Measurements from ENCODE around the gene EIF5A. TPM values are rescaled to one million over a fixed set of nuclear protein-coding genes. Genes with fewer than 3 reads are reported as not detected.
A peak's percentile ranks its signal among the peaks of the same experiment; 100 is the strongest.

The EIF5A gene
- total and polyA plus RNA-seq, 9 of the 15 experiments (the other 6 are each of a cell fraction or from before 2014, with no cell fraction given), result 22.9 to 1,163 (median 772) TPM

GRCh38 chr17:7306911-7307685 lies at the start of gene EIF5A (continued):
- TF ChIP-seq E2F6 (IDR thresholded peaks at IDR 0.05; ENCODE audit: borderline replicate concordance in 1 of 2, extremely low read depth in 1 of 2, insufficient read depth in 1 of 2, insufficient read length in 1 of 2, low read depth in 1 of 2, low read length in 1 of 2, poor library complexity in 1 of 2, severe bottlenecking in 1 of 2) (peak in 1 of 2 experiments; percentile 14), RBM17 (IDR thresholded peaks at IDR 0.05; ENCODE audit: borderline replicate concordance, low read depth, low read length) (no peak), SAP30 (IDR thresholded peaks at IDR 0.05; ENCODE audit: borderline replicate concordance, insufficient read depth, low read depth, low read length, poor library complexity, severe bottlenecking) (peak; percentile 37), MAFF (IDR thresholded peaks at IDR 0.05; ENCODE audit: low read length) (no peak), STAT5A (IDR thresholded peaks at IDR 0.05; ENCODE audit: borderline replicate concordance, low read length) (no peak), RUNX1 (IDR thresholded peaks at IDR 0.05; ENCODE audit: low read depth) (no peak), NCOA6 (IDR thresholded peaks at IDR 0.05) (no peak), ZBTB12 (CRISPR knock-in tag; IDR thresholded peaks at IDR 0.05) (peak; percentile 35; the same call in 1 of the 2 replicates), ID3 (CRISPR knock-in tag; IDR thresholded peaks at IDR 0.05) (no peak), ID3 (tag; IDR thresholded peaks at IDR 0.05) (no peak), ZBTB2 (IDR thresholded peaks at IDR 0.05) (peak; percentile 99), ZFX (CRISPR knock-in tag; IDR thresholded peaks at IDR 0.05) (no peak), ARNT (IDR thresholded peaks at IDR 0.05) (0 out of 4 replicates have a peak, but pooled peaks of 1 of the 2 experiments have one; percentile 3), TAF1 (IDR thresholded peaks at IDR 0.05; ENCODE audit: control insufficient read depth, extremely low read depth, insufficient read depth, low read length, severe bottlenecking) (peak; percentile 85), FOXK2 (conservative IDR thresholded peaks at IDR 0.05 in 1 of 2, IDR thresholded peaks at IDR 0.05 in 1 of 2; ENCODE audit: low read depth in 2 of 2) (peak; percentile 76 to 85; a peak in 3 of 4 replicates), PTRF (tag; IDR thresholded peaks at IDR 0.05) (no peak), PHF8 (IDR thresholded peaks at IDR 0.05; ENCODE audit: borderline replicate concordance, low read length) (peak; percentile 68; the same call in 1 of the 2 replicates), ZBTB11 (CRISPR knock-in tag; IDR thresholded peaks at IDR 0.05) (no peak)
